HG03521 (cell line): ENCODE measurements around the gene OPHN1.
"Not testable (repeated sequence)": the region's sequence is repeated elsewhere in the genome, so short reads cannot be mapped to it uniquely, and the experiment has no call there.

Experiments
- ATAC-seq: cut with Tn5 transposase; IDR thresholded peaks from one replicate; pipeline ENCODE4 v1.9.1; 2021; ENCODE audit warnings: mild to moderate bottlenecking, moderate library complexity; ENCODE audit not compliant: unreplicated experiment

OPHN1 gene

DNA sequence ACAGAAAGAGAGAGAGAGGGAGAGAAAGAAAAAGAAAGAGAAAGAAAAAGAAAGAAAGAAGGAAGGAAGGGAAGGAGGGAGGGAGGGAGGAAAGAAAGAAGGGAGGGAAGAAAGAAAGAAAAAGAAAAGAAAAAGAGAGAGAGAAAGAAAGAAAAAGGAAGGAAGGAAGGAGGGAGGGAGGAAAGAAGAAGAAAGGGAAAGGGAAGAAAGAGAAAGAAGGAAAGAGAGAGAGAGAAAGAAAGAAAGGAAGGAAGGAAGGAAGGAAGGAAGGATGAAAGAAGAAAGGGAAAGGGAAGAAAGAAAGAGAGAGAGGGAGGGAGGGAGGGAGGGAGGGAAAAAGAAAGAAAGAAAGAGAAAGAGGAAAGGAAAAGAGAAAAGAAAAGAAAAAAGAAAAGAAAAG lies 10.8 kb downstream of the OPHN1 start:
- ATAC-seq, result no peak

DNA sequence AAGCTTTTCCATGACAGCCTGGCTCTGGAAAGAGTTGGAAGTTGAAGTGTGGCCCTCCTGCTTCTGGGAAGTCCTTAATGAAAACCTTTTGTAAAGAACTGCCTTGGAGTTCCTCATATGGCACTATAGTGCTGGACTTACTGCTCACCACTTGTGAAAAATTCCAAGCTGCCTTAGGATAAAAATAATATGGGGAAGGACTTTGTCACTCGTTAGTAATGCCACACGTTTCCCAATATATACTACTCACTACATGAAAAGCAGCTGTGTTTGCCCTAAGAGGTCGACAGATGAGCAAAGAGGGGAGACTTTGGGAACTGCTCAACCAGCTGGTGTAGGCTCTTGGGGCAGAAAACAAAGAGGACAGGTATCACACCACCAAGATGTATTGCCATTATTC lies 11.7 kb downstream of the OPHN1 start:
- no peak for ATAC-seq

DNA sequence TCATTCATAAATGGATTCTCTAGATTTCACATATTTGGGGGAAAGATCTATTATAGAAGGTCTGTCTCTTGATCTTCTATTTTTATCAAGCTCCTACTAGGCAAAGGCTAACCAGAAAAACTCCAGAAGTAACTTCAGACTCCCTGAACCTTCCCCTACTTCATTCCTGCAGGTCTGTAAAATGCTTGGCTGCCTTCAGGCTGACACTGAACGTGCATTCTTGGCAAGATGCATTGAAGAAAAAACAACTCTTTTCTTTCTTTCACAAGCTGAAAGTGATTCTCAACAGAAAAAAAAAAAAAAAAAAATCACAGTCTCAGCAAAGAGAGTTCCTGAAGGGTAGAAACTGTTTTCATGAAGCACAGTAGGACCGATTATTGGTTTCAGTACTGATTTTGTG lies 12.7 kb downstream of the OPHN1 start:
- no peak for ATAC-seq

DNA sequence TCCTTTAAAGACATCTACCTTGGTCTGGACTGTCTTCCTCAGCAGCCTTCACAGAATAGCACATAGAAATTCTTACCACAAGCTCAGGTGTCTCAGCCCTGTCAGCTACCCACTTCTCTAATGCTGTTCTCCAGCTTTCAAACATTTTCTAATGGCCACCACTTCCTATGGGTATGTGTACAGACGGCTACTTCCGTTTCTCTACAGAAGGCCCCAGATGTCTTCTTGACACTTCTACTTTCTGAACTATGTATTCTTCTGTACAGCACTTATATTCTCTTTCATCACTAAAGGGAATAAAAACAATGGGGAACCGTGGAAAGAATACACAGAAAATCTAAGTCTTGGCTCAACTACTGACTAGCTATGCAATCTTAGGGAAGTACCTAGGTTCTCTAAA lies 13.3 kb downstream of the OPHN1 start:
- ATAC-seq, result no peak

DNA sequence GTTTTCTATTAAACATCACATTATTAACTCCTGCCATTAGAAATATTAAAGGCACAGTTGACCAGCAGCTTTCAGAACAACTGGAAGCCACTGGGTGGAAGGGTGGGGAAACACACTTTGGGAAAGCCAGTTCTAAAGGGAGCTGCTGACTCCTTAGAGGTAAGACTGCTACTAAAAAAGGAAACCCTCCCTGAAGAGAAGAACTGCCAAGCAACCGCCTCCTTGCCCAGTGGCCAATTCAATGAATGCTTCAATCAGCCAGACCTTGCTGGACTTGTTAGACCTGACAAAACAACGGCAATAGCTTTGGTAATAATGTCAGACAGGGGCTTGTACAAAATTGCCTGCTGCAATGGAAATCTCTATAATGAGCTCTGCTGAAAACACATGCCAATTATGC lies 15.6 kb downstream of the OPHN1 start:
- no peak for ATAC-seq

DNA sequence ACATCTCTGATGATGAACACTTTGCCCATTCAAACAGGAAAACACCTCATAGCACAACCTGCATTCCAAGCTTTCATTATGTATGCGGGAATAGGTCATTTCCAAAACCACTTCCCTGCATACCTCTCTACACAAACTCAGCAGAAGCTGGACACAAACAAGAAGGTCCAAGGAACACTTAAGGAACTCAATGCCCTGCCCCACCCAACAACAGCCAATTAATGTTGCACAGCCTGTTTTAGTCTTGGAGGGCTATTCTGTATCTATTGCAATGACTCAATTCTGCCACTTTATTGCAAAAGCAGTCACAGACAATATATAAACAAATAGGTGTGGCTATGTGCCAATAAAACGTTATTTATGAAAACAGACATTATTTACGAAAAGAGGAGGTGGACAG lies 16.7 kb downstream of the OPHN1 start:
- ATAC-seq, result no peak

DNA sequence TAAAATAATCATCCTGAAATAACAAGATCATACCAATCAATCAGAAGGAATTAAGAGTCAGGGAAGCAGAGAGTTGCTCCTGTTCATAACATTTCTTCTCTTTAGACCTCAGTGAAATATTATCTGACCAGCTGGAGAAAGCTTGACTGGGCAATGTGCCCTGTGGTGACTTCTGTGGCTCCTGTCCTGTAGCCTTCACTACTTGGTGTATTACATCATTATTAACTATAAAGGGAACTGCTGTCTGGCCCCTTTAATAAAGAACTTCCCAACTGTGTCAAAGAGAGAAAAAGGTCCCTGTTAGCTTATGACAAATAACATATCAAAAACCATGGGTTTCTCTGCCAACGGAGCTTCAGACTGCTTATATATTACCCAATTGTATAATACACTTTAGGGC lies 18.0 kb downstream of the OPHN1 start:
- no peak for ATAC-seq

DNA sequence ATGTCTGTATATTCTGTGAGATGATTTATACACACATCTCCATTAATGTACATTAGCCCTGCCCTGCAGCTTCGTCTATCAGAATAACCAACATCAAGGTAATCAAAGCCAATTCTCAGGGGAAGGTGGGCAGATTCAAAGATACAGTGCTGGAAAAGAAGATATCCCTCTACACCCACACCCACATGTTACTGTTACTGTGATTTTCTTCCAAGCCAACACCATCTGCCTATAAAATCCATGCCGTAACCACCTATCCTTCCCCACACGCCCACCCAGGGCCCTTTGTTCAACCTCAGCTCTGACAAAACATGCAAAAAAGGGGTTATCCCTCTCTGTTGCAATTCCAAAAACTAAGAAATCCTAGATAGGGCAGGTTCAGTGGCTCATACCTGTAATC lies 20.0 kb downstream of the OPHN1 start:
- ATAC-seq, result no peak

DNA sequence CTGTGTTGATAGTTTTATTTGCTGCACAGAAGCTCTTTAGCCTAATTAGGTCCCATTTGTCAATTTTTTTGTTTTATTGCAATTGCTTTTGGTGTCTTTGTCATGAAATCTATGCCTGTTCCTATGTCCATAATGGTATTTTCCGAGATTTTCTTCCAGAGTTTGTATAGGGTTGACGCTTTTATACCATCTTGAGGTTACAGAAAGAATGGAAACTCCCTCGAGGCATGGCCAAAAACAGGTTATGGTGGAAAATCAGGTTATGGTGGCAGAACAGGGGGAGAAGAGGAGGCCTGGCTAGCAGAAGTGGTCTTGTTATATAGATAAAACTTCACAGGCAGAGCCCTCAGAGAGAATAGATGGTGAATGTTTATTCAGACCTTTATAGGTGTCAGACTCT lies 21.6 kb downstream of the OPHN1 start:
- no peak for ATAC-seq

DNA sequence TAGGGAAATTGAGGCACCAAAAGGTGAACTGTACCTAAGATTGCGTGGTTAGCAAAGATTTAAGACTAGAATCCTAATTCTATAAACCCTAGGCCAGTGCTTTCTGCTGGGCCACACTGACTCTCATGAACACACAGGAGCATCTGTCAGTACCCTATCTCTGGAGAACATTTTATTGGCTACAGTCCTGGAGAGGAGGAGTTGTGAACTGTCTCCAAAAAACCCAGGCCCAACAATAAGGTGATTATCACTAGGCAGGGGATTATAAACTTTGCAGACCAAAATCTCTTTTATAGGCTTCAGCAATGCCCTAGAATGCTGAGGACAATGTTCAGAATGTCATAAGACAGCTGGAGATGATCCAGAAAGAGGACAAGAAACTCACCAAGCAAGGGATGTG lies 24.1 kb downstream of the OPHN1 start:
- no peak for ATAC-seq

DNA sequence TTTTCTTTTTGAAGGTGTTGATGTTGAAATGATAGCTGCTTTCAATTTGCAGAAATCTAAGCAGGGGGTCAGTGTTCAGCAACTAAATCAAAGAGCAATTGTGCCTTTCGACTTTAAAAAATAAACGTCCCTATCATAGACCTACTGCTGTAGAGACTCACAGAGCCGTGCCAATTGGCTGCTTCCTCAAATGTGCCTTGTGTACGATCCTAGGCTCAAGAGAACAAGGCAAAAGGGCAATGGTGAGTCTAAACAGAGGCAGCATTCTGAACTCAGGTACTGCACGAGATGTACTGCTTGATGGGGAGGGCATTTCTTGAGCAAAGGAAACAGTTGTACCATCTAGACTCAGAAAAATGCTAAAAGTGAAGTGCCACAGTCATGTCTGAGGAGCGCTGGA lies 29.8 kb downstream of the OPHN1 start:
- ATAC-seq, result no peak

DNA sequence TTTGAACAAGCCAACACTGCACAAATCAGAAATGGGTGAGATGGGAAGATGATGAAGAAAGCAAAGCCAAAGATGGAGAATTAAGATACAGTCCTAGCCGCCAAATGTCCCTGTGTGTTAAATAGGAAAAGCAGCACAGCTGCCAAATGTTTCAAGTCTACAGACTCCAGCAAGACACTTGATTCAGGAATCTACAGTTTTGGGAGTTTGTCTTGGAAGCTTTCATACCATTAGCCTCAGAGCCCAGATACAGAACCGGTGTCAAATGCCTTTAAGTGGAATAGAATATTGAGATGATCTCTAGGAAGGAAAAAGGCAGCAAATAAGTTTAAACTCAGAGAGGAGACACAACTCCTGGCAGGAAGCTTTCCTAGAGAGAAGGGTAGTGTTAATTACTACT lies 30.3 kb downstream of the OPHN1 start:
- no peak for ATAC-seq

DNA sequence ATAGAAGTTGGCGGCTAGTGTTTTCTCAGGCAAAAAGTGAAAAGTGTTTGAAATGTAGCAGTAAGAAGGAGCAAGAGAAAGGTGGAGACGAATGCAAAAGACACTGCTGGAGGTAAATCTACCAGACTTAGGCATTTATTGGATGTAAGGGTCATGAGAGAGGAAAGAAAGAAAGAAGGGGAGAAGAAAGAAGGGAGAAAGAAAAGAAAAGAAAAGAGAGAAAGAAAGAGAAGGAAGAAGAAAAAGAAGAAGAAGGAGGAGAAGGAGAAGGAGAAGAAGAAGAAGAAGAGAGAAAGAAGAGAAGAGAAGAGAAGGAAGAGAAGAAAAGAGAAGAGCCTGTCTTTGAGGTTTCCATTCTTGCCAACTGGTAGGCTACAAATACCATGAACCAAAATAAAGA lies 31.2 kb downstream of the OPHN1 start:
- no peak for ATAC-seq

DNA sequence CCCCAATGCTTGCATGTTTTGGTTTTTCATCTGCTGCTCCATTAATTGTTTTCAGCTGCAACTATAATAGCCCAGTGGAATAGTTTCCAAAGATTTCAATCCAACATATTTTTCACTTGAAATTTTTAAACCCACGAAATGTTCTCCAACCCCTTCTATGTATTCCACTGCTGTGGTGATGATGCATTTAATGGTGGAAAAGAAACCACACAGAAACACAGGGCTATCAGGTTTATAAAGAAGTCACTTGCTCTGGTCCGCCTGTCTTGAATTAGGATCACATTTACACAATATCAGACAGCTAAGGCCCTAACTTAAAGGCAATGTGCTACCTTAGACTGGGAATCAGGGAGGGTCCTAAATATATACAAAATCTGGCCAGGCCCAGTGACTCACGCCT lies 35.0 kb downstream of the OPHN1 start:
- ATAC-seq, result no peak

DNA sequence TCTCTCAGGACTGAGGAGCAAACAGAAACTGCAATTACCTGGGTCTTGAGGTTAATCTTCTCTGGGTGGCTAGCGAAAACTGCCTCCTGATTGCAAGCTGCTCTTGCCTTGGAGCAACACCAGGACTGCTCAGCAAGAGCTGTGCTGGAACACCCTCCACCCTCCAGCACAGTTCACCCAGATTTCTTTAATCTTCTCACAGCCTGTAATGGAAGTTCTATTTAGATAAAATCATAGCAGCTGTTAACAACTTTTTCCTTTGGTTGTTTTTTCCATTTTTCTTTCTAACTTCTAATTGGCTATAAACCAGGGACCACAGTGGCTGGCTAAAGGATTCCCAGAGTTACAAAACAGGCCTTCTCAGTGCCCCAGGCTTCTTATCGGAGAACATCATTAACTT lies 36.3 kb downstream of the OPHN1 start:
- ATAC-seq, result no peak

DNA sequence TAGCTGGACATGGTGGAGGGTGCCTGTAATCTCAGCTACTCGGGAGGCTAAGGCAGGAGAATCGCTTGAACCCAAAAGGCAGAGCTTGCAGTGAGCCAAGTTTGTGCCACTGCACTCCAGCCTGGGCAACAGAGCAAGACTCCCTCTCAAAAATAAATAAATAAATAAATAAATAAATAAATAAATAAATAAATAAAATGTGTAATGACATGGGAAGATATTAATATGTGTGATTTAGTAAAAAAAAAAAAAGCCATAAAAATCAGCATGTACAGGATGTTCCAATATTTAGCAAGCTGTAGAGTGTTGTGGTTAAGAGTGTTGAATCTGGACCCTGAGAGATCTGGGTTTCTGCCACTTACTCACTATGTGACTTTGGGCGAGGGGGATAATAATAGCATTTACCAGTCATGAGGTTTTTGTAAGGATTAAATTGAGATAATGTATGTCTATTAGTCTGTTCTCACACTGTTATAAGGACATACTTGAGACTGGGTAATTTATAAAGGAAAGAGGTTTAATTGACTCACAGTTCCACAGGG lies 43.8 kb downstream of the OPHN1 start:
- ATAC-seq, result not testable (repeated sequence)

DNA sequence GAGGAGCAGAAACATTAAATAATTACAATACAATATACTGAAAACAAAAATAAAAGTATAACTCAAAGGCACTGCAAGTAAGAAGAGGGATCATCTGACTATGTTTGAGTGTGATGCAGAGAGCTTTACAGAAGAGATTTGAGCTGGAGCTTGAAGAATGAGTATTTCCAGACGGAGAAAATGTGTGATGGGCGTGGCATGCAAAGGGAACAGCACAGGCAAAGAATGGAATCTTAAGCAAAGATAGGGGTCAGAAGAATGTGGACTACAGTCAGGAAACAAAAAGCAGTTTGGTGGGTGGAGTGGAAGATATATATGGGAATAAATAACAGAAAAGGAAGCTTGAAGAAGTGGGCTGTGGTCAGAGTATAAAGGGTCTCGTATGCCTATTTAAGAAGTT lies 45.5 kb downstream of the OPHN1 start:
- ATAC-seq, result no peak

DNA sequence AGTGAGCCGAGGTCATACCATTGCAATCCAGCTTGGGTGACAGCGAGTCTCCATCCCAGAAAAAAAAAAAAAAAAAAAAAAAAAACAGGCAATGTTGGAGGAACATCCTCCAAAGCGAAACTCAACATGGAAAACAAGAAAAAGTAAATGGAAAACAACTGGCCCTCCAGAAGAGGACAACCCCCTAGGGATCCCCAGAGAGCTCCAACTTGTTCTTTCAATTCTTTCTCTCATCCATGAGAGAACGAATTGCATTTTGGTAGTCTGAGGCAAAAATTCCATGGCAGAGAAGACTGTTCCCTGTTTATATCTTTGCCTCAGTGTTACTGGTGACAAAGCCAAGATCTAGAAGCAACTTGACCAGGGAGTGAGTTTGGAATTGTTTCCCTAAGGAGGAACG lies 49.8 kb downstream of the OPHN1 start:
- no peak for ATAC-seq

DNA sequence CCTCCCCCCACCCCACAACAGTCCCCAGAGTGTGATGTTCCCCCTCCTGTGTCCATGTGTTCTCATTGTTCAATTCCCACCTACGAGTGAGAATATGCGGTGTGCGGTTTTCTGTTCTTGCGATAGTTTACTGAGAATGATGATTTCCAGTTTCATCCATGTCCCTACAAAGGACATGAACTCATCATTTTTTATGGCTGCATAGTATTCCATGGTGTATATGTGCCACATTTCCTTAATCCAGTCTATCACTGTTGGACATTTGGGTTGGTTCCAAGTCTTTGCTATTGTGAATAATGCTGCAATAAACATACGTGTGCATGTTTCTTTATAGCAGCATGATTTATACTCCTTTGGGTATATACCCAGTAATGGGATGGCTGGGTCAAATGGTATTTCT lies 55.7 kb downstream of the OPHN1 start:
- not testable (repeated sequence) for ATAC-seq

DNA sequence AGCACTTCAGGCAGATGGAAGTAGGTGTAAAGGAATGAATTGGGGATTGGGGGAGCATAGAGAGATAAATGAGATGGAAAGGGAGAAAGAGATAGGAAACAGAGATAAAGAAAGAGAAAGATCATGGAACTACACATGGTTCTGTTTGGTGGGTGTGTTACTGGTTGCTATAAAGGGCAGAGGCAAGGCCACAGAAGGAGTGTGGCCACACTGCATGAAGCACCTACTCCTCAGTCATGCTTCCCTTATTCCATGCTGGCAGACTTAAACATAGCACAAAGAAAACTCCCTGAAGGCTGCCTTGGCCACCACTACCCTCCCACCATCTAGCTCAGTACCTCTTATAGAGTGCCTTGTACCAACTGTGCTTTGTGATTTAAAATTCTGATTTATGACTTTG lies 56.9 kb downstream of the OPHN1 start:
- ATAC-seq, result no peak

DNA sequence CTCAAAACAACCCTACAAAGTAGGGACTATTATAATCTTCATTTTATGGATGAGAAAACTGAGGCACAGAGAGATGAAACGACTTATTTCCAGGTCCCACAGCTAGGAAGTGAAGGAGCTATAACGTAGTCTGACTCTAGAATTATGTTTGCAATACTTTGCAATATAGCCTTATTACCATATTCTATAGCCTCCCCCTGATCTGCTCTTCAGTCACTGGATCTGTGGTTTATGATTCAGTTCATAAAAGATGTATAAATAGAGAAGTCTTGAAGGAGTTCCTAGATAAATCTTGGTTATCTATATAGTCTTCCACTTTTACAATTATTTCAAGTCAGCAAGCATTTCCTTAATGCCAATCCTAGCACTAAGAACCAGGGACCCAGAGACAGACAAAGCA lies 57.5 kb downstream of the OPHN1 start:
- ATAC-seq, result no peak

DNA sequence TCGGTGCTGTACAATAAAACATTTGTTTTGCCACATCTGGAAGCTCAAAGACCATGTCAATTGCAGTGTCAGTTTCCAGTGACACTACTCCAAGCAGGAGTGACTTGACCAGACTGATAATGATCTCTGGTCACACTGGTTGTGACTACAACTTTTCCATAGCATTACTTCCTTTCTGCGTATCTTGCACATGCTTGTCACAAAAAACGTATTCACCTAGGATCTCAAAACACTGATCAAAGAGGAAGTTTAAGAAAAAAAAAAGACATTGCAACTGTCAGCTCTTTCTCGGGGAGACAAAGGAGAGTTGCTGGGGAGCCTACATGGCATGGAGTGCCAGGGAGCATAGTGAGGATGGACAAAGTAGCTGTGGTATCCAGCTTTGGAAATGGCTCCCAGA lies 60.6 kb downstream of the OPHN1 start:
- ATAC-seq, result no peak

DNA sequence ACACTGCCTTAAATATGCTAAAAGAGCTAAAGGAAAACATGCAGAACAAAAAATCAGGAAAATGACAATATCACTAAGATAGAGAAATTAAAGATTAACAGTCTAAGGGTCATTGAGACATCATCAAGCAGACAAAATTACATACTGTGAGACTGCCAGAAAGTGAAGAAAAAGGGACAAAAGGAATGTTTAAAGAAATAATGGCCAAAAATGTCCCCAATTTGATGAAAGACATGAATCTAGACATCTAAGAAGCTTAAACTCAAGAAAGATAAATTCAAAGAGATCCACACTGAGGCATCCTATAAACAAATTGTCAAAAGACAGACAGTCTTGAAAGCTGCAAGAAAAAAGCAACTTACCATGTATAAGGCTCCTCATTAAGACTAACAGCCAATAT lies 63.7 kb downstream of the OPHN1 start:
- ATAC-seq, result no peak

DNA sequence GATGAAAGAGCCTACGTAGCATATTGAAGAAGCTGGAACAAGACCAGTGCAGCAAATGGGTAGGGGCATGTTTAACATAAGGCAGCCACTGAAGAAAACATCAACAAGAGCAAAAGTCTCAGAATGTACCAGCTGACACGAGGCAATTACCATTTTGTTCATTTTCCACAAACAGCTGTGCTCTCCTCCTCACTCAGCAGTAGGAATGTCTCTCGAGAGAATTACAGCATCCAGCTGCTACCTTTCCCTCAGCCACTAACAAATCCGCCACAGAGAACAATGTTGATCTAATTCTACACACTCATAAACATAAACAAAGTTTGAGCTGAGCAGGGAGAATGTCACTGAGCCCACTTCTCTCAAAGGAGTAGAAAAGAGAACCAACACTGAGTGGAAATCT lies 68.0 kb downstream of the OPHN1 start:
- no peak for ATAC-seq
